Caco-2 (cell line): ENCODE measurements around the gene C20orf204. TPM values are rescaled to one million over a fixed set of nuclear protein-coding genes. Genes with fewer than 3 reads are reported as not detected.

Experiments used
- BruUV-seq: library from RNA; stranded (reverse); fragments of 400-500 nt; replicated peaks from 2 replicates; lab custom pipeline; 2021; lab: Mats Ljungman, UMichigan
- CTCF ChIA-PET: fragments of 300-600 bp; sonication (Branson Sonifier 250); formaldehyde crosslinking; loops from one replicate; lab custom pipeline; 2022; ENCODE audit warnings: antibody characterized with exemption; lab: Charles Lee
- POLR2A ChIA-PET: fragments of 300-600 bp; sonication (Branson Sonifier 250); formaldehyde crosslinking; loops from one replicate; lab custom pipeline; 2022; ENCODE audit warnings: antibody characterized with exemption; lab: Charles Lee
- DNase-seq, 2 experiments: peaks; one replicate each; pipeline versions ENCODE4 v3.0.0 to v3.0.0-alpha.2; 2020 to 2022
- H3K27me3 ChIP-seq: replicated peaks from 2 replicates; pipeline ENCODE4 v1.6.0; 2011; ENCODE audit warnings: low read length; ENCODE audit not compliant: control insufficient read depth, insufficient read depth
- H3K36me3 ChIP-seq: 2 replicates; pipeline ENCODE4 v1.5.1; 2011; ENCODE audit warnings: low read length; ENCODE audit not compliant: control insufficient read depth, insufficient read depth
- H3K4me1 ChIP-seq: fragments of 250-450 bp; sonication (Bioruptor Pico); 2 replicates; pipeline ENCODE4 v1.5.1; 2020; ENCODE audit warnings: mild to moderate bottlenecking
- H3K4me3 ChIP-seq: 2 replicates; pipeline ENCODE4 v1.5.1; 2011; ENCODE audit warnings: low read depth, mild to moderate bottlenecking, control low read depth, low read length
- H3K9me3 ChIP-seq: fragments of 250-450 bp; sonication (Bioruptor Pico); 2 replicates; pipeline ENCODE4 v1.5.1; 2020; ENCODE audit warnings: mild to moderate bottlenecking, moderate library complexity
- H3K27ac Mint-ChIP-seq: one replicate; pipeline ENCODE4 v1.8.0; 2022; ENCODE audit warnings: mixed read lengths; ENCODE audit not compliant: unreplicated experiment
- H3K27me3 Mint-ChIP-seq: one replicate; pipeline ENCODE4 v1.8.0; 2022; ENCODE audit warnings: mixed read lengths; ENCODE audit not compliant: insufficient read depth, unreplicated experiment
- H3K36me3 Mint-ChIP-seq: one replicate; pipeline ENCODE4 v1.8.0; 2022; ENCODE audit warnings: mild to moderate bottlenecking, mixed read lengths; ENCODE audit not compliant: insufficient read depth, unreplicated experiment
- H3K4me1 Mint-ChIP-seq: one replicate; pipeline ENCODE4 v1.8.0; 2022; ENCODE audit warnings: low read depth, mixed read lengths; ENCODE audit not compliant: unreplicated experiment
- H3K4me3 Mint-ChIP-seq: one replicate; pipeline ENCODE4 v1.8.0; 2022; ENCODE audit warnings: mild to moderate bottlenecking, moderate library complexity, mixed read lengths; ENCODE audit not compliant: unreplicated experiment
- H3K9me3 Mint-ChIP-seq: one replicate; pipeline ENCODE4 v1.8.0; 2022; ENCODE audit warnings: mixed read lengths; ENCODE audit not compliant: unreplicated experiment
- intact Hi-C: fragments of 100-400 bp; cut with micrococcal nuclease; formaldehyde crosslinking; loops from one replicate; pipeline ENCODE4 v1.10.0; 2022; ENCODE audit not compliant: unreplicated experiment
- total RNA-seq: library from RNA; stranded (reverse); gene quantifications from 2 replicates; pipeline ENCODE4 v1.2.3, GENCODE V29; 2022
- TF ChIP-seq, protein P1 (sequence below), 2 experiments: fragments of 200-600 bp in 1 of 2; IDR thresholded peaks; 1 replicate in 1 of 2; 2 replicates in 1 of 2; pipeline versions ENCODE4 v1.5.1 to v1.8.0; 2011 to 2022; ENCODE audit warnings: antibody characterized with exemption in 1 of 2, control low read depth in 1 of 2, inconsistent platforms in 1 of 2, low read depth in 1 of 2, low read length in 1 of 2, mild to moderate bottlenecking in 1 of 2, moderate library complexity in 1 of 2; ENCODE audit not compliant: insufficient read depth in 1 of 2, severe bottlenecking in 1 of 2, unreplicated experiment in 1 of 2

The C20orf204 gene
- total RNA-seq, 1 experiment from 2014 or later: 3.2 TPM

DNA sequence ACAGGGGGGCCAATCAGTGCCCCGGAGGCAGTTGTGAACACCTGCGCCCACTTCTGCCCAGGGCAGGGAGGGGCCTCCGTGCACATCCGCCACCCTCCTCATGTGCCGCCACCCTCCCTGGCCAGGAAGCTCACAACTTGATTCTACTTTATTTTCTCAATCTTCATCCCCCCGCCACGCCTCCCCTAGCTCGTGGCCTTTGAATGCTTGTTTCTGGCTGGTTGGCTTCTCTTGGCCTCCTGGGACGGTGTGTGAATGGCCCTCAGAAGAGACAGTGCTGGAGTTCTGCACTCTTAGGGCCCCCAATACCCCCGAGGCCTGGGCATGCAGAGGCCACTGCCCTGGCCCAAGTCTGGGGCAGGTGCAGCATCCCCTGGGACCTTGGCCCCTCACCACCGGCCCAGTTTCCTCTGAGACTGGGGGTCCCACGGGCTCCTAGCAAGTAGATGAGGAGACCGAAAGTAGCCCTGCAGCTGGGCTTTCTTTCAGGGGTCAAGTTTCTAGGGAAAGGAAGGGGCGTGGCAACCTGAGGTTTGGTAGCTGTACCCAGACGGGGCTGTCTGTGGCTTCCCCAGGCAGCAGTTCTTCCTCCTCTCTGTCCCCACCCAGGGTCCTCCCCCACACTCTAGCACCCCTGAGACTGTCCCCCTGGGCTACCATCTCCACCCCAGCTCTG, 42.0 kb downstream of the C20orf204 start:
- Histone ChIP-seq H3K4me1 (peaks cover 20% of the 10 kb centered on the region), H3K36me3 (no peaks in the 10 kb centered on the region), H3K4me3 (peak overlapping the region; percentile 96; the same call in 1 of the 2 replicates), H3K9me3 (no peaks in the 10 kb centered on the region), H3K27me3 (no peaks in the 10 kb centered on the region; the same call in 1 of the 2 replicates)
- H3K36me3 Mint-ChIP-seq: no peaks in the 10 kb centered on the region
- TF ChIP-seq, protein P1, sequence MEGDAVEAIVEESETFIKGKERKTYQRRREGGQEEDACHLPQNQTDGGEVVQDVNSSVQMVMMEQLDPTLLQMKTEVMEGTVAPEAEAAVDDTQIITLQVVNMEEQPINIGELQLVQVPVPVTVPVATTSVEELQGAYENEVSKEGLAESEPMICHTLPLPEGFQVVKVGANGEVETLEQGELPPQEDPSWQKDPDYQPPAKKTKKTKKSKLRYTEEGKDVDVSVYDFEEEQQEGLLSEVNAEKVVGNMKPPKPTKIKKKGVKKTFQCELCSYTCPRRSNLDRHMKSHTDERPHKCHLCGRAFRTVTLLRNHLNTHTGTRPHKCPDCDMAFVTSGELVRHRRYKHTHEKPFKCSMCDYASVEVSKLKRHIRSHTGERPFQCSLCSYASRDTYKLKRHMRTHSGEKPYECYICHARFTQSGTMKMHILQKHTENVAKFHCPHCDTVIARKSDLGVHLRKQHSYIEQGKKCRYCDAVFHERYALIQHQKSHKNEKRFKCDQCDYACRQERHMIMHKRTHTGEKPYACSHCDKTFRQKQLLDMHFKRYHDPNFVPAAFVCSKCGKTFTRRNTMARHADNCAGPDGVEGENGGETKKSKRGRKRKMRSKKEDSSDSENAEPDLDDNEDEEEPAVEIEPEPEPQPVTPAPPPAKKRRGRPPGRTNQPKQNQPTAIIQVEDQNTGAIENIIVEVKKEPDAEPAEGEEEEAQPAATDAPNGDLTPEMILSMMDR (IDR thresholded peaks at IDR 0.05; ENCODE audit: insufficient read depth in 1 of 2, low read depth in 1 of 2, low read length in 1 of 2, severe bottlenecking in 1 of 2, unreplicated experiment in 1 of 2): no peak
- intact Hi-C loops: loop anchor here (2.0 kb wide), 1 partner anchor 15 kb away; the partner anchor contains the start of gene TCEA2
- no TSS peak for BruUV-seq
- POLR2A ChIA-PET: no interaction called here
- no peak for DNase-seq
- peak overlapping the region; percentile 88 for H3K4me3 Mint-ChIP-seq
- CTCF ChIA-PET: interaction anchor here (0.6 kb wide), 1 partner anchor 18 kb away, joined by 9 read pairs; no protein-coding TSS in a partner anchor
- peaks cover 17% of the 10 kb centered on the region for H3K4me1 Mint-ChIP-seq
- H3K27me3 Mint-ChIP-seq: no peaks in the 10 kb centered on the region
- H3K9me3 Mint-ChIP-seq: no peaks in the 10 kb centered on the region
- H3K27ac Mint-ChIP-seq: no peak overlapping the region

DNA sequence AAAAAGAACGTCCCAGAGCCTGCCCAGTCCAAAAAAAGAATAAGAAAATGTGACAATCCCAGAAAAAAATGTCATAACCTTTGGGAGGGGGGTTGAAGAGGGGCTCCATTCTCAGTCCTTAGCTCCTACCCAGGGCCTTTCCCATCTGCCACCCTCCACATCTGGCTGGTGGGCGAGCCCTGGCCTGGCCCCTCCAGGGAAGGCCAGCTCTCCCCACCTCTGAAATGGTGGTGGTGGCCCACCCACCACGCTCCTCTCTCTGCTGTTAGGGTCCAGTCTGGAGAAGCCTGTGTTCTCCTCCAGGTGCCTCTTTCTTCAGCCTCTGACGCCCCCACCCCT, 42.9 kb downstream of the C20orf204 start:
- BruUV-seq: TSS peak; percentile 41
- peak overlapping the region; percentile 75 for H3K27ac Mint-ChIP-seq

More for the DNA sequence above, 42.9 kb downstream of the C20orf204 start:
- Mint-ChIP-seq H3K4me3 (peak overlapping the region; percentile 88), H3K36me3 (no peaks in the 10 kb centered on the region), H3K27me3 (no peaks in the 10 kb centered on the region), H3K4me1 (peaks cover 17% of the 10 kb centered on the region), H3K9me3 (no peaks in the 10 kb centered on the region)
- H3K27me3 ChIP-seq: no peaks in the 10 kb centered on the region; the same call in 1 of the 2 replicates
- TF ChIP-seq, protein P1 (IDR thresholded peaks at IDR 0.05; ENCODE audit: insufficient read depth in 1 of 2, low read depth in 1 of 2, low read length in 1 of 2, severe bottlenecking in 1 of 2, unreplicated experiment in 1 of 2): no peak
- no peak for DNase-seq
- H3K4me3 ChIP-seq: peak overlapping the region; percentile 96
- ChIA-PET POLR2A (interaction anchor here (0.5 to 1.8 kb wide), 5 partner anchors 16 to 1285 kb away, joined by 3 to 10 read pairs (median 6); partner anchors contain the start of gene TCEA2), CTCF (interaction anchor here (0.5 to 1.9 kb wide), 7 partner anchors 9 to 548 kb away, joined by 3 to 15 read pairs (median 5); partner anchors contain the start of gene TCEA2)
- peaks cover 26% of the 10 kb centered on the region for H3K4me1 ChIP-seq
- intact Hi-C loops: loop anchor here (2.0 kb wide), 1 partner anchor 16 kb away; the partner anchor contains the start of gene TCEA2
- H3K36me3 ChIP-seq: no peaks in the 10 kb centered on the region
- no peaks in the 10 kb centered on the region for H3K9me3 ChIP-seq
